Endometrial microvascular endothelial cells (primary cell): Measurements from ENCODE around the gene BCL11B. TPM values are rescaled to one million over a fixed set of nuclear protein-coding genes. Genes with fewer than 3 reads are reported as not detected.
"Not testable (repeated sequence)": the region's sequence is repeated elsewhere in the genome, so short reads cannot be mapped to it uniquely, and the experiment has no call there.

Experiments
- in situ Hi-C: cut with HindIII; loops from 2 replicates; pipeline ENCODE4 v1.10.0; 2017; ENCODE audit warnings: low sequenced_read_pairs, low pct_unique_long_range_greater_than_20kb; ENCODE audit errors: inconsistent ontology term
- total RNA-seq: library from RNA; depleted of rRNA; stranded (reverse); fragments of >200 nt; gene quantifications from one replicate; pipeline ENCODE4 v1.2.3, GENCODE V29; 2015; ENCODE audit errors: inconsistent ontology term

Gene BCL11B
- total RNA-seq, 1 donor from 2014 or later: not detected

DNA sequence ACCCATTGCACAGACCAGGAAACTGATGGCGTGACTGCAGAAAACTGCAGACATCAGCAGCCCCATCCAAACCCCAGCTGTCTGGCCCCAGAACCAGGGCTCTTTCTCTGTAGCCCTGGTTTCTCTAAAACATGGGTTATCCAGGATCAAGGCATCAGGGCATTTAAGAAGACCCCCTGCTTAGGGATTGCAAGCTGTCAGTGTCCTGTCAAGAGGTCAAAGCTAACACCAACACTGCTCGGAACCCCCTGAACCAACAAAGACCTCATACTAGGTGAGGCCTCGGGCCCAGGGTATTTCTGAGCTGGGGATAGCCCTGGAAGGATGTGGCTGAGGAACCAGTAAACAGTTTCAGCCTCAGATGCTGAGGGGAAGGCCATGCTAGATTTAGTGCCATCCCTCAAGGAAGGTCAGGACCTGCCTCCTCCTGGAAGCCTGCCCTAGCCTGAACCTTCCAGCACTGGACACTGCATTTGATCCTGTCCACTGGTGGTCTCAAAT is 39.2 kb downstream of the BCL11B start:
- in situ Hi-C loops: no loop called here

DNA sequence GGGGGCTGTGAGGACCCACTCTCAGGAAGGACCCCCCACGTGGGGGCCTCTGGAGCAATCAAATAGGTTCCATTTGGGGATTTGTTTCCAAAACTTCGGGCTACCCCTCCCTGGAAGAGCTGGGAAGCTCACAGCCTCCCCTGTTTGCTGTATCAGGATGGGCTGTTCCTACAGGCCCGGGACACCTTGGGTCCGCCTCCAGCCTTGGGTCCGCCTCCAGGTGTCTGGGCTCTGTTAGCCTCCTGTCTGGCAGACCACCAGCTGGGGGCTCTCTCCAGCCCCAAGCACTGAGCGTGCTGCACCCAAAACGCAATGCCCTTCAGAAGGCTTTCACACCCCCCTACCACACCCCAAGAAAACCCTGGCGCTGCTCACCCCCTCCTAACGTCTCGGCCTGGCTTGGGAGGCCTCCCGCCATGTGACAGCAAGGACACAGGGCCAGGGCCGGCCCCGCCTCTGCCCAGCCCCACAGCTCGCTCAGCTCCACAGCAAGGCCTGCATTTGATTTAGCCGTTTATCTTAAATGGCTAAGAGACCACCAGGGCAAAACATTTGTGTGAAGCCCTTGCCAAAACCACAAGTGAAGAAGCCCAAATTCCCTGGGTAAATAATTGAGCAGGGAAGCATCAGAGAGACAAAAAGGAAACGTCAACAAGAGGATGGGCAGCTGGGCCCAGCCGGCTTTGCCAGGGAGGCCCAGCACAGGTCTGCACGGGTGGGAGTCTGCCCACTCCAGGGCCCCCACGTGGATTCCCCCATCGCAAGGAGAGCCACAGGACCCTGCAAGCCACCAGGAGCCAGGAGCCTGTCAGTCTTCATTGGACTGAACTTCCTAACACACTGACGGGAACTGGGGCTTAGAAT is 39.9 kb downstream of the BCL11B start:
- in situ Hi-C loops: no loop called here

DNA sequence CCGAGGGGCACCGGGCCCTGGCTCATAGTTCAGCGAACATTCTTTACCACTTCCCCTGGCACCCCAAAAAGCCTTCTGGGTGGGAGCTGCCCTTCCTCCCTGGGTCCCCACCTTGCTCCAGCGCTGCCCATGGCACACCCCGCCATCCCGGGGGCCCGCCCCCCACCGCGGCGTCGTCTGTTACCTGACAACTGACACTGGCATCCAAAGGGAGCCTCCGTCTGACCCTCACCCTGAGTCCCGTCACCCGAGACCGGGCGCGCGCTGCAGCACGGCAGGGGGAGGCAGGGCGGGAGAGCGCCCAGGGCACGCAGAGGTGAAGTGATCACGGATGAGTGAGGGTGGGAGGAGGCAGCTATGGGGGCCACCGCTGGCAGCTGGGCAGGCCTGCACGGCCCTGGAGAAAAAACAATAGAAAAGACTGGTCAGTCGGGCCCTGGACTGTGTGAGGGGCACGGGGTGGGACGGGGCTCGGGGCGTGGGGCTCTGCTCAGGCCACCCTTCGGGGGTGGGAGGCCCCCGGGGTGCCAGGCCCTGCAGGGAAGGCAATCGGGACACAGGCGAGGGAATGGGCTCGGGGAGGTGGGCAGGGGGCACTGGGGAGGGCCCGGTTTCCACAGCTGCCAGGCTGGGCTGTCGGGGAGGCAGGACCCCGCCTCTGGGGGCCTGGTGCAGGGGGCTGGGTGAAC is 40.7 kb downstream of the BCL11B start:
- in situ Hi-C loops: no loop called here

DNA sequence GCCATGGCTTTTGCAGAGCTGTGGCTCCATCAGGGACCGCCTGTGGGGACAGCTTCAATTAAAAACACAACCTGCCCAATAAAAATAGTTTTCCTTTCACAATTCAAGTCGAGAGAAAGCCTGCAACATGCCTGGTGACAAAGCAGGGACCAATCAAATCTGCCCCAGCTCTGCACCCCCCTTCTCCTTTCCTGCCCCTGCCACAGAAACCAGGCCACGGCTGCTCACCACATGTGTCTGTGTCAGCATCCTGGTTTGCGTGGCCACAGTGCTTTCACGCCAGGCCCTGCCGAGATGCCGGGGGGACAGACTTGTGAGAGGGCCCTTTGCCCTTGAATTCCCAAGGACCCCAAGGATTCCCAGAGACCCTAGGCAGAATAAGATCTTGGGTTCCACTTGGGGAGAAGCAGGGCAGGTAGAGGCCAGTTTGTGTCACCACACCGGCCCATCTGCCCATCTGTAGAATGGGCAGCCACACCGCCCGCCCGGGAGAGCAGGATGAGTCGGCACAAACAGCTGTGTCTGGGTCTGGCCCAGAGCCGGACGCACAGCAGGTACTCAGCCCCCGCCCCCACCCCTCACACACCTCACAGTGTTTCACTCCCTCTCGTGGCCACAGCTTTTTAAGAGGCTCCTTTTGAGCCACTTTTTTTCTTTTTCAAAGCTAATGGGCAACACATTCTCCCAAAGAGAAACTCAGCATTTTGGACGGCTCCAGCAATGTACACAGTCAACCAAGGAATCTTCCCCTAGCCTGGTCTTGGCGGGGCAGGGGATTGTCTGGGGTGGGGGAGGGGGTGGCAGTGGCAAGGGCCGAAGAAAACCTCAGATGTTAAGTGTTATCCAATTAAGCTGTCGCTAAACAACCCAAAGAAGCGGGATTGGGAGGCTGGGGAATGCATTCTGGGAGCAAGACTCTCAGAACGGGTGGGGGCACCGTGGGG is 41.5 kb downstream of the BCL11B start:
- in situ Hi-C loops: no loop called here

DNA sequence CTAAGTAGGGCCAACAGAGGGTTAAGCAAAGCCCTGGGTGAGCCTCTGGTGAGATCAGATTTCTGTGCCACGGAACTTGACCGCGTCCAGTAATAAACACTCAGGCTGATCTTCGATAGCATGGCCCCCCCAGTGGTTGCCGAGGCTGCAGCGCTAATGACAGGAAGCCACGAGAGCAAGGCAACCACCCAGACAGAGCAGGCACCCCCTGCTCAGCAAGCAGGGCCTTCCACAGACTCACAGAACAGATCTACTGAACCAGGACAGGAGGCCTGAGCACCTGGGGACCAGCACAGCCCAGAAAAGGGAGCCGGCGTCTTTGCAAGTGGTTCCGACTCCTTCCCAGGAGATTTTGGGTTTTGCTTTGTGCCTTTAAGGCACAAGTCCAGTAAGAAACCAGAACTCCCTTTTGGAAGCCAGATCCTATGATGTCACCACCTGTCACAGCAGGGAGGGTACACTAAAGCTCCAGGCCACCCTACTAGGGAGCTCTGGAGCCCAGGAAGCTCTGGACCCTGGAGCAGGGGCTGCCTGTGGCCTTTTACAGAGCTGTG is 42.3 kb downstream of the BCL11B start:
- in situ Hi-C loops: no loop called here

DNA sequence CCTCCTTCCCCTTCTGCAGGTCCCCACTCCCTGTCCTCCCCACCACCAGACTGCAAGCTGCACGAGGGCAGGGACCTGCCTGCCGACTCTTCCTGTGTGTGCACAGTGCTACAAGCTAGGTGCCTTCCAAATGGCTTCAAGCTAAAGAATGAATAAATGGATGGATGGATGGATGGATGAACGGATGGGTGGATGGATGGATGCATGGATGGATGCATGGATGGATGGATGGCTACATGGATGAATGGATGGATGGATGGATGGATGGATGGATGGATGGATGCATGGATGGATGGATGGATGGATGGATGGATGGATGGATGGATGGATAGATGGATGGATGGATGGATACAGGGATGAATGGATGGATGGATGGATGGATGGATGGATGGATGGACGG is 43.2 kb downstream of the BCL11B start:
- in situ Hi-C loops: not testable (repeated sequence)

DNA sequence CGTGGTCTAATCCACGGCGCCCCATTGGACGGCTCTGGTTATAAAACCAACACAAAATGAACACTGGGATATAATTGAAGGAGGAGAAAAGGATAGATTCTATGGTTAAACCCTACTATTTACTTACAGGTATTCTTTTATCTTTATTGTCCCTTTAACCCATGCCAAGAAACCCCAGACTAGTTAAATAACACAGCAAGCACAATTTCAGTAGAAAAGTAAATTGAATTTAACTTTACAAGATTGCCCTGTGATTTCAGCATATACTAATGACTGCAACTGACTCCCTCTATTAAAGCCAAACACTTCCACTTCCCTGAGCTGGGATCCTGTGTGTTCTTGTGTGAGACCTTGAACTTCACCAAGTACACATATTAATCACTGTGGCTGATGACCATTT is 45.3 kb downstream of the BCL11B start:
- in situ Hi-C loops: no loop called here

DNA sequence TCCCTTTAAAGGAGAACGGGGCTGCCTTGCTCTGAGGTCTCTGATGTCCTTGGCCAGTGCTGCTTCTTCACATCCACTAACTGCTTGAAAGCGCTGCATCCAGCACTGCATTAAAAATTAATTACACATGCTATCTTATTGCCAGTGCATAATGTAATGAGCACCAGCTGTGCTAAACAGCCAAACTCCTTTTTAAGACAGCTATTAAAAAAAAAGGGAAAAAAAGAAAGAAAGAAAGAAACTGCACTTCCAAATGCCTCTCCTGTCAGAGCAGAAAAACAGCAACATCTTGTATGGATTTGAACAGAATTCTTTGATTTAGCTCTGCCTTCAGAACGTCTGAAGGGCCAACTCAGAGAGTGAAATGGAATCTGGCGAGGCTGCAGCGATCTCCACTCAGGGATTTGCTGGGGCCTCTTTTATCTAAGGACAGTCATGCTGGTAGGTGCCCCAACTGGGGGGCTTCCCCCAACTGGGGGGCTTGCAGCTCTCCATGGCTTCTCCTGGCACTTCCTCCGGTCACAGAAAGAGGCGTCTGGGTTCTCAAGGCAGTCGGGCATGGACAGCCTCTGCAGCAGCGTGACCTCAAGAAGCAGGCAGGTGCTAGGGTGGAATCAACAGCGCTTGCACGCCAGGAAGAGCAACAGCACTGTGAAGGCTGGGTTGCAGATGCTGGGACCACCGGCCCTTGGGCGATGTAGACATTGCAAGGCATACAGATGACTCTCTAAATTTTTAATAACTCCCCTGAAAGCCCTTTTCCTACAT is 46.4 kb downstream of the BCL11B start:
- in situ Hi-C loops: no loop called here

DNA sequence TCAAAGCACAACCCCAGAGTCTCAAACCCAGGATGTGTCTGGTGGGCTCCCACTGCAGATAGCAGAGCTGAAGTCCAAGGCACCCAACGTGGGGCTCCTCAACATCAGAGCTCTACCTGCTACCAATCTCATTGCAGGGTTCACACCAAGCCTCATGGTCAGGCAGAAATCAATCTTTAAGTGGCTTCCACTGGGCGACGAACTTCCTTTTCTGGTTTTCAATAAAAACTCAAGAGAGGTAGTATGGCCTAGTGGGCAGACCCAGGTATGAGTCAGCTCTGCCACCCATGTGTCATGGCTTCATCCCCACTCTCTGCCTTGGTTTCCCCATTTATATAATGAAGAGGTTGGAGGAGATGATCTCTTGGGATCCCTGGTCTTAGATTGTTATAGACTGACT is 47.0 kb downstream of the BCL11B start:
- in situ Hi-C loops: no loop called here

DNA sequence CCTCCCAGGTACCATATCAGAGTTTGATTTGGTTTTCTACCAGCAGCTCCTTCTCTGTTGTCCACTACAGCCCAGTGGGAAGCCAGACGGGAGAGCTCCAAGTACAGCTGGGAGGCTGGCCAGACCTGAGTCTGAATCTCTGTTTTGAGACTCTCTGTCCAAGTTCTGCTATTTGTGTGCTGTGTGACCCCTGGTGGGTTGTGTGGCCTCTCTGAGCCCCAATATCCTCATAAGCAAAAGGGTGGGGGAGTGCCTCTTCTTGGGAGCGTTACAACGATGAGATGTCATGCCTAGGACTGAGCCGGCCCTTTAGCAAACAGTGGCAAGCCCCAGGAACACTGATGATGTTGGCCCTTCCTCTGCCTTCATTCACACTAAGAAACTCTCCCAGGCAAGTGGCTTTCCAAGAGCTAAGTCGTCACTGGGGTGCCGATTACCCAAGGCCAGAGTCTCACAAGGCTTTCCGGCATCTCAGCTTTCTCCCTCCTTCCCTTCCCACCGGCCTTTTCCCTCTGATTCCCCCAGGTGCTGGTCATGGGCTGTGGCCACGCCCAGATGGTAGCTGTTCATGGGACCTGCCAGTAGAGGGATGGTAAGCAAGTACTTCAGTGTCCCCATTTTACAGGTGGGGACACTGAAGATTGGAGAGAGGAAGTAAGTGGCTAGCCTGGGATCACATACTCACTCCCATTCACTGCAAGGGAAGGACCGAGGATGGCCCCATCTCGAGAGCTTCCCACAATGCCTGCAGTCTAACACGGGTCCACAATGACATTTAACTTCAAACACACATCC is 47.7 kb downstream of the BCL11B start:
- in situ Hi-C loops: no loop called here

DNA sequence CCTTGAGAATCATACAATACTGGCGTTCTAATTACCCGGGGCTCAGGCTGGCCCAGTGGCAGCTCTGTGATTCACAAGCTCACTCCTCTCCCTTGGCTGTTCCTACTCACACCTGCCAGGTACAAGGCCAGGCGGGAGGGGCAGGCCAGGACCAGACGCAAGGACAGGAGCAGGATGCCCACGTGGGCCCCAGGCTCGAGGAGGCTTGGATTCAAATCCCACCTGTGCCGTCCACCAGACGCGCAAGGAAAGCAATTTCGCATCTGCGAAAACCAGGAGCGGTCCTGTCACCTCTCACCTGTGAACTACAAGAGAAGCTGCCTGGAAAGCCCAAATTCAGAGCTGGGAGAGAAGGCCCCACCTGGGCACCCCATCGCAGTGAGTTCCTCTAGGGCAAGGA is 50.6 kb downstream of the BCL11B start:
- in situ Hi-C loops: no loop called here

DNA sequence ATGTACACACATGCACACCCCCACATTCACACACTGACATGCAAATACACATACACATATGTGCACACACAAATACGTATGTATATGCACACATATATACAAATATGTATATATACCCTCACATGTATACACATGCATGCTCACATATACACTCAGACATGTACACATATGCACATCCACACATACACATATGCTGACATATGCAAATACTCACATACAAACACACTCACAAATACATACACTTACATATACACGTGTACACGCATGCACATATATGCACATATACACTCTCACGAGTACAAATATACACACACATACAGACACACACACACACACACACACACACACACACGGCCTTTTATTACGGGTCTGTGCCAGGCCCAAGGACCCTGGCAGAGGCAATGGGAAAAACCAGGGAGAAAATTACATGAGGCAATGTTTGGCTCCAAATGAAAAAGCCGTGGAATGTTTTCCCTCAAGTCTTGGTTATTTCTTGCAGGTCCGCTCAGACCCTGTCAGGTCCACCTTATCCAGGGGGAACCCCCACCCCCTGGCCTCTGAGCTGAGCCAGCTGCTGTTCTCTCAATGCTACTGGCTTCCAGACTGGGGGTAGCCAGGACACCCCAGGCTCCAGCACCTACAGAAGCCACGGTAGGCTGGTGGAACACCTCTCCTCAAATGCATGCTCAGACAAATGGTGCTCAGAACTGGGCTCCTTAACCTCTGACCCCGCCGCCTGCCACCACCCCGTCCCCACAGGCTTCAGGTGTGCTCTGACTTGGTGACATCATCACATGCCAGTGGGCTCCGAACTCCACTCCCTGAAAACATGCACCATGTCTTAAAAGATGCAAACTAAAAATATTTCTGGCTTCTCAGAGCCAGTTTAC is 54.7 kb downstream of the BCL11B start:
- in situ Hi-C loops: no loop called here

DNA sequence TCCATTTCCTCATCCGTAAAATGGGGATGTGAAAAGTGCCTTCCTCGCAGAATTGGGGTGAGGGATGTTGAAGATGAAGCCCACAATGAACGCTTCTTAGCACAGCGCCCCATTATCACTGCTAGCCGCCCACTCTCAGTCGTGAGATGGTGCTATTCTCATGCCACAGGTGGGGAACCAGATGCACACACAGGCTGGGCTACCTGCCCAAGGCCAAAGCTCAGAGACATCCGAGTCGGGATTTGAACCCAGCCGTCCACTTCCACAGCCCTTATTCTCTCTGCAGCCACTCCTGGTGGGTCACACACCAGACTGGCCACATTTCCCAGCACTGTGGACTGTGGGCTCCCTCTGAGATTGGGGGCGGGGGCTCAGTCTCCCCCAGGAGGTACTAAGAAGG is 55.8 kb downstream of the BCL11B start:
- in situ Hi-C loops: no loop called here

DNA sequence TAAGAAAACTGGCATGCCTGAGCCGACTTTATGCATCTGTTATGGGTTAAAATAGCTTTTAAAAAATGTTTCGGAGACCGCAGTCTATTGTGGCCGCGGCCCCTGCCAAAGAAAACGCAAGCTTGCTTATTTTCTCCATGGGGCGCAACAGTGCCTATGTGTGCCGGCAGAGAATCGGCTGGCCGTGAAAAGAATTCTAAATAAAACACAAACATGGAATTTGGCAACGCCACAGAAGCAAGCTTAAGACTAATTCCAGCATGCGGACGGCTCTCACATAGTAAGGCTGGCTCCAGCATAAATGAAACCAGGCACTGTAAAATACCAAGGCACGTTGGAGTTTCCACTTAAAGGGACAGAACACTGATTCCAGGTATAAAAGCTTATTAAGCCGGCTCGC is 56.7 kb downstream of the BCL11B start:
- in situ Hi-C loops: no loop called here

DNA sequence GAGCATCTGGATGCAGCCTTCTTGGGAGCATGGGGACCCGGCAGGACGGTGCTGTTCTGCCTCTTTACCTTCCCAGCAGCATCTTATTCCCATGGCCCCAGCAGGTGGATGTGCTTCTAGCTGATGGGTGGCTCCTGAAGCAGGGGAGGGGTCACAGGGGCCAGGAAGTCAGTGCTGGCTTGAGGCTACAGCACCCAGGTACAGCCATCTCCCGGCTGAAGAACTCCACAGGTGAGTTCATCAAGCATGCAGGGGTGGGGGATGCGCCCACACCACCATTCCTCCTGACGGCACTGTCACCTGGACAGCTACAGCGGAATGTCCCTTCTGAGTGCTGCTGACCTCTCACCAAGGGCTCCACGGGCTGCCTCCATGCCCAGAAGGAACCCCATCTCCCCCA is 57.3 kb downstream of the BCL11B start:
- in situ Hi-C loops: no loop called here

DNA sequence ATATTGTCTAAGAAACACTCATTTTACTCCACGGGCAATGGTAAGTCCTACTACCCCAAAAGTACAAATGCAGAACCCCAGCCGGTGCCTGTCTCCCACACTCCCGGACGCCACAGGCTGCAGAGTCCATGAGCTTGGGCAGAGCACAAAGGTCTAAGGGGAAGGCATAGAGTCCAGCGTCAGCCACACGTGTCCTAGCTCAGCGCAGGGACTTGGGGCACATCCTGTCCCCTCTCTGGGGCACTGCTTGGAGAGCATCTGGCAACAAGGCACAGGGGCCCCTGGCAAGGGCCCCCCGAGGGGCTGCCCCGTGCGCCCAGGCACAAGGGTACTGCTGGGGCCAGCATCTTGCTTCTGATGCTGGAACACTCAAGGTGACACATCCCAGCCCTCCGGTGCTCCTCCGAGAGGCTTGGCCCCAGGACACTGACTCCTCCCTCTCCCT is 58.4 kb downstream of the BCL11B start:
- in situ Hi-C loops: no loop called here
